Astrocyte (in vitro differentiated cells and primary cell): ENCODE data around the gene OCA2.

Experiments
- CTCF ChIP-seq: IDR thresholded peaks from 2 replicates; pipeline ENCODE4 v1.5.1; 2011; ENCODE audit warnings: low read depth, mild to moderate bottlenecking, inconsistent platforms, low read length, moderate library complexity; ENCODE audit not compliant: insufficient read depth
- EZH2 ChIP-seq: IDR thresholded peaks from 2 replicates; pipeline ENCODE4 v1.6.1; 2012; ENCODE audit warnings: mild to moderate bottlenecking, low read length, inconsistent platforms; ENCODE audit not compliant: insufficient read depth

- TF ChIP-seq EZH2 (no peak), CTCF (no peak)
Observed at GRCh38 chr15:27864086-27864485, 235.0 kb downstream of the OCA2 start.
